GM23338 (cell line): ENCODE data around the gene PLEKHG5. TPM values are rescaled to one million over a fixed set of nuclear protein-coding genes. Genes with fewer than 3 reads are reported as not detected.

Experiments used
- ATAC-seq: fragments of 200-7000 bp; cut with Tn5 transposase; 3 replicates; pipeline ENCODE4 v1.9.1; 2020
- DNase-seq: peaks from one replicate; pipeline ENCODE4 v3.0.0-alpha.2; 2015; ENCODE audit warnings: low spot score
- H2AFZ ChIP-seq: fragments of 200-600 bp; sonication (generic); 2 replicates; pipeline ENCODE4 v1.8.0; 2016; ENCODE audit warnings: antibody characterized with exemption, mild to moderate bottlenecking, moderate library complexity
- H3F3A ChIP-seq: fragments of 200-600 bp; sonication (generic); replicated peaks from 2 replicates; pipeline ENCODE4 v1.8.0; 2017; ENCODE audit warnings: antibody characterized with exemption, mixed run types, low read depth
- H3K27ac ChIP-seq: fragments of 200-600 bp; sonication (generic); 2 replicates; pipeline ENCODE4 v1.6.1; 2016; ENCODE audit warnings: low read depth
- H3K27me3 ChIP-seq: fragments of 200-600 bp; sonication (generic); 2 replicates; pipeline ENCODE4 v1.8.0; 2016; ENCODE audit warnings: mild to moderate bottlenecking, mixed run types, moderate library complexity; ENCODE audit not compliant: insufficient read depth
- H3K36me3 ChIP-seq: fragments of 200-600 bp; sonication (generic); 2 replicates; pipeline ENCODE4 v1.8.0; 2016; ENCODE audit warnings: mild to moderate bottlenecking; ENCODE audit not compliant: insufficient read depth
- H3K4me1 ChIP-seq: fragments of 200-600 bp; sonication (generic); 2 replicates; pipeline ENCODE4 v1.8.0; 2016; ENCODE audit warnings: mild to moderate bottlenecking, moderate library complexity; ENCODE audit not compliant: insufficient read depth
- H3K4me2 ChIP-seq: fragments of 200-600 bp; sonication (generic); 2 replicates; pipeline ENCODE4 v1.7.1; 2017; ENCODE audit warnings: mixed run types
- H3K4me3 ChIP-seq: fragments of 200-600 bp; sonication (generic); 2 replicates; pipeline ENCODE4 v1.6.1; 2016; ENCODE audit warnings: mixed run types
- H3K79me2 ChIP-seq: fragments of 200-600 bp; sonication (generic); replicated peaks from 2 replicates; pipeline ENCODE4 v1.8.0; 2017; ENCODE audit warnings: mild to moderate bottlenecking; ENCODE audit not compliant: insufficient read depth
- H3K9me2 ChIP-seq: fragments of 200-600 bp; sonication (generic); 2 replicates; pipeline ENCODE4 v1.8.0; 2017; ENCODE audit not compliant: insufficient read depth
- H4K20me1 ChIP-seq: fragments of 200-600 bp; sonication (generic); replicated peaks from 2 replicates; pipeline ENCODE4 v1.8.0; 2017; ENCODE audit warnings: mild to moderate bottlenecking; ENCODE audit not compliant: insufficient read depth
- H3K27ac Mint-ChIP-seq: 2 replicates; pipeline ENCODE4 v1.8.0; 2020; ENCODE audit warnings: inconsistent platforms, mild to moderate bottlenecking, moderate library complexity, mixed read lengths
- H3K27me3 Mint-ChIP-seq: 3 replicates; pipeline ENCODE4 v1.8.0; 2022; ENCODE audit warnings: low read depth, mild to moderate bottlenecking, moderate library complexity, mixed read lengths, inconsistent platforms; ENCODE audit not compliant: insufficient read depth, poor library complexity
- H3K36me3 Mint-ChIP-seq: 3 replicates; pipeline ENCODE4 v1.8.0; 2021; ENCODE audit warnings: low read depth, mild to moderate bottlenecking, inconsistent platforms, moderate library complexity, mixed read lengths
- H3K4me1 Mint-ChIP-seq: 3 replicates; pipeline ENCODE4 v1.8.0; 2020; ENCODE audit warnings: mild to moderate bottlenecking, inconsistent platforms, mixed read lengths
- H3K4me3 Mint-ChIP-seq: 3 replicates; pipeline ENCODE4 v1.8.0; 2021; ENCODE audit warnings: moderate library complexity, mild to moderate bottlenecking, inconsistent platforms, mixed read lengths
- H3K9me3 Mint-ChIP-seq: 3 replicates; pipeline ENCODE4 v1.8.0; 2020; ENCODE audit warnings: moderate library complexity, mild to moderate bottlenecking, inconsistent platforms, mixed read lengths
- CREB1 ChIP-seq: fragments of 250-450 bp; sonication (Bioruptor Pico); IDR thresholded peaks from 2 replicates; pipeline ENCODE4 v1.5.0; 2020; ENCODE audit warnings: low read depth, mild to moderate bottlenecking, moderate library complexity
- CTCF ChIP-seq, 2 experiments: fragments of 200-600 bp in 1 of 2; sonication (generic) in 1 of 2; conservative IDR thresholded peaks; 2 replicates each; pipeline versions ENCODE4 v1.5.1 to v1.6.1; 2016 to 2017; ENCODE audit warnings: antibody characterized with exemption in 2 of 2, low read depth in 2 of 2, mild to moderate bottlenecking in 2 of 2, moderate library complexity in 1 of 2
- JUNB ChIP-seq: IDR thresholded peaks from one replicate; pipeline ENCODE4 v1.6.1; 2016; ENCODE audit warnings: antibody characterized with exemption; ENCODE audit not compliant: unreplicated experiment
- NANOG ChIP-seq: IDR thresholded peaks from 2 replicates; pipeline ENCODE4 v1.6.1; 2016; ENCODE audit warnings: antibody characterized with exemption, borderline replicate concordance
- POLR2AphosphoS5 ChIP-seq: IDR thresholded peaks from 2 replicates; pipeline ENCODE4 v1.6.1; 2016; ENCODE audit warnings: antibody characterized with exemption, low read depth
- REST ChIP-seq: IDR thresholded peaks from one replicate; pipeline ENCODE4 v1.6.1; 2018; ENCODE audit warnings: antibody characterized with exemption; ENCODE audit not compliant: unreplicated experiment
- ZNF114 ChIP-seq: fragments of 250-450 bp; sonication (Bioruptor Pico); IDR thresholded peaks from 2 replicates; pipeline ENCODE4 v1.5.0; 2020; ENCODE audit warnings: mild to moderate bottlenecking, moderate library complexity
- ZNF331 ChIP-seq: fragments of 250-450 bp; sonication (Bioruptor Pico); IDR thresholded peaks from 2 replicates; pipeline ENCODE4 v1.5.0; 2020; ENCODE audit warnings: low read depth, mild to moderate bottlenecking, moderate library complexity
- polyA plus RNA-seq: library from polyadenylated mRNA; unstranded; fragments of >200 nt; fragmentation: Nextera tagmentation; extraction: Ambion mirVana; gene quantifications from 2 replicates; pipeline ENCODE4 v1.2.1, GENCODE V29; 2016
- total RNA-seq: library from RNA; depleted of rRNA; stranded (reverse); fragments of >200 nt; shearing (Covaris generic); gene quantifications from 2 replicates; pipeline ENCODE4 v1.2.3, GENCODE V29; 2014

Gene PLEKHG5
- total and polyA plus RNA-seq, 2 experiments from 2014 or later: 9.0 to 26.4 TPM

GRCh38 chr1:6485168-6486101 is 6.0 kb downstream of the PLEKHG5 start:
- peak overlapping the region; percentile 80 for H2AFZ ChIP-seq
- H3F3A ChIP-seq: peaks cover 3% of the 10 kb centered on the region; the same call in 1 of the 2 replicates
- no peaks in the 10 kb centered on the region for H3K36me3 ChIP-seq
- H3K27ac Mint-ChIP-seq: no peak overlapping the region
- no peaks in the 10 kb centered on the region for H3K9me2 ChIP-seq
- ATAC-seq (peak; percentile 4), DNase-seq (peak; percentile 52)
- H3K4me3 Mint-ChIP-seq: peak overlapping the region; percentile 71
- H3K27ac ChIP-seq: no peak overlapping the region
- H3K4me1 ChIP-seq: no peaks in the 10 kb centered on the region; the same call in 1 of the 2 replicates
- peaks cover 22% of the 10 kb centered on the region for H3K4me1 Mint-ChIP-seq
- H3K79me2 ChIP-seq: no peaks in the 10 kb centered on the region
- no peaks in the 10 kb centered on the region for H3K9me3 Mint-ChIP-seq
- peaks cover 6% of the 10 kb centered on the region; the same call in 1 of the 2 replicates for H3K27me3 ChIP-seq
- peak overlapping the region; percentile 78 for H3K4me3 ChIP-seq
- peaks cover 22% of the 10 kb centered on the region for H3K27me3 Mint-ChIP-seq
- H4K20me1 ChIP-seq: no peaks in the 10 kb centered on the region; the same call in 1 of the 2 replicates
- no peaks in the 10 kb centered on the region for H3K36me3 Mint-ChIP-seq
- peak overlapping the region; percentile 92 for H3K4me2 ChIP-seq
- TF ChIP-seq CTCF (conservative IDR thresholded peaks at IDR 0.05; ENCODE audit: low read depth in 2 of 2): peak in 1 of 2 experiments; percentile 38; a peak in 2 of 4 replicates
- no peak for TF ChIP-seq ZNF114 (CRISPR knock-in tag)

- Histone ChIP-seq H2AFZ (peak overlapping the region; percentile 80), H3K27ac (no peak overlapping the region), H4K20me1 (no peaks in the 10 kb centered on the region; the same call in 1 of the 2 replicates), H3K27me3 (peaks cover 6% of the 10 kb centered on the region; the same call in 1 of the 2 replicates), H3K9me2 (no peaks in the 10 kb centered on the region), H3K4me2 (peak overlapping the region; percentile 80), H3K79me2 (no peaks in the 10 kb centered on the region), H3F3A (no peaks in the 10 kb centered on the region), H3K4me1 (no peaks in the 10 kb centered on the region; the same call in 1 of the 2 replicates), H3K4me3 (peak overlapping the region; percentile 78), H3K36me3 (no peaks in the 10 kb centered on the region)
- H3K4me1 Mint-ChIP-seq: peaks cover 22% of the 10 kb centered on the region
- ATAC-seq: peak; percentile 12
- DNase-seq: peak; percentile 41
- H3K27me3 Mint-ChIP-seq: peaks cover 22% of the 10 kb centered on the region
- no peak overlapping the region for H3K27ac Mint-ChIP-seq
- H3K36me3 Mint-ChIP-seq: no peaks in the 10 kb centered on the region
- no peak for TF ChIP-seq CTCF (conservative IDR thresholded peaks at IDR 0.05; ENCODE audit: low read depth in 2 of 2)
- peak; percentile 53 for TF ChIP-seq POLR2AphosphoS5
- H3K9me3 Mint-ChIP-seq: no peaks in the 10 kb centered on the region
- peak overlapping the region; percentile 78 for H3K4me3 Mint-ChIP-seq
Observed at GRCh38 chr1:6484826-6485167, 6.7 kb downstream of the PLEKHG5 start.

DNA sequence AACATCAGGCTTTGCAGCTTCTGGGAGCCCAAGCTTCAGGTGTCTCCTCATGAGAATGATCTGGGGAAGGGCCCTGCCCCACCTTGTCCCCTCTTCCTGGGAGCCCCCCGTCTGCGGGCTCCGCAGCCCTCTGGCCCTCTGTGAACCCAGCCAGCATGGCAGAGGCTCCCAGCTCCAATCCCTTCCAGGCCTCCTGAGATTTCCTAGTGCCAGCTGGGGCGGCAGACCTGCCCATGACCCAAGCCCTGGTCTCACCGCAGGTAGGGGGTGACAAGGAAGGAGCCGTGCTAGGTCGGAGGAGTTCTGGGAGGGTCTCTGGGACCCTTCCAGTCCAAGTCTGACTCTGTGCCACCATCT is 7.7 kb downstream of the PLEKHG5 start:
- Histone ChIP-seq H2AFZ (no peak overlapping the region), H3K27ac (no peak overlapping the region), H4K20me1 (no peaks in the 10 kb centered on the region), H3K4me1 (no peaks in the 10 kb centered on the region), H3K4me2 (no peak overlapping the region), H3K36me3 (no peaks in the 10 kb centered on the region), H3K9me2 (no peaks in the 10 kb centered on the region), H3F3A (no peaks in the 10 kb centered on the region), H3K4me3 (no peak overlapping the region), H3K79me2 (no peaks in the 10 kb centered on the region), H3K27me3 (peaks cover 6% of the 10 kb centered on the region; the same call in 1 of the 2 replicates)
- Mint-ChIP-seq H3K36me3 (no peaks in the 10 kb centered on the region), H3K4me3 (peak overlapping the region; percentile 78), H3K9me3 (no peaks in the 10 kb centered on the region), H3K4me1 (peaks cover 22% of the 10 kb centered on the region), H3K27ac (no peak overlapping the region), H3K27me3 (peaks cover 22% of the 10 kb centered on the region)
- DNase-seq (no peak), ATAC-seq (no peak)
- TF ChIP-seq ZNF331 (CRISPR knock-in tag) (no peak), NANOG (no peak), CREB1 (no peak), ZNF114 (CRISPR knock-in tag) (no peak), REST (no peak), JUNB (no peak)
